ENCODE measurements around the gene MMP7. TPM values are rescaled to one million over a fixed set of nuclear protein-coding genes. Genes with fewer than 3 reads are reported as not detected.

The MMP7 gene
- total RNA-seq, 4 donors from 2014 or later, result 2.1 to 34.2 TPM; not detected in 2

DNA sequence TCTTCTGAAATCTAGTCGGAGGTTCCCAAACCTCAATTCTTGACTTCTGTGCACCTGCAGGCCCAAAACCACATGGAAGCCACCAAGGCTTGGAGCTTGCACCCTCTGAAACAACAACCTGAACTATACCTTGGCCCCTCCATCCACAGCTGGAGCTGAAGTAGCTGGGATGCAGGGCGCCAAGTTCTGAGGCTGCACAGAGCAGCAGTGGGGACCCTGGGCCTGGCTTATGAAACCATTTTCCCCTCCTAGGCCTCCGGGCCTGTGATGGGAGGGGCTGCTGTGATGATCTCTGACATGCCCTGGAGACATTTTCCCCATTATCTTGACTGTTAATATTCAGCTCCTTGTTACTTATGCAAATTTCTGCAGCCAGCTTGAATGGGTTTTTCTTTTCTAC, 38.3 kb upstream of the MMP7 start:
- ATAC-seq (ENCODE audit: low FRiP score), result no peak
- TF ChIP-seq, protein P1, sequence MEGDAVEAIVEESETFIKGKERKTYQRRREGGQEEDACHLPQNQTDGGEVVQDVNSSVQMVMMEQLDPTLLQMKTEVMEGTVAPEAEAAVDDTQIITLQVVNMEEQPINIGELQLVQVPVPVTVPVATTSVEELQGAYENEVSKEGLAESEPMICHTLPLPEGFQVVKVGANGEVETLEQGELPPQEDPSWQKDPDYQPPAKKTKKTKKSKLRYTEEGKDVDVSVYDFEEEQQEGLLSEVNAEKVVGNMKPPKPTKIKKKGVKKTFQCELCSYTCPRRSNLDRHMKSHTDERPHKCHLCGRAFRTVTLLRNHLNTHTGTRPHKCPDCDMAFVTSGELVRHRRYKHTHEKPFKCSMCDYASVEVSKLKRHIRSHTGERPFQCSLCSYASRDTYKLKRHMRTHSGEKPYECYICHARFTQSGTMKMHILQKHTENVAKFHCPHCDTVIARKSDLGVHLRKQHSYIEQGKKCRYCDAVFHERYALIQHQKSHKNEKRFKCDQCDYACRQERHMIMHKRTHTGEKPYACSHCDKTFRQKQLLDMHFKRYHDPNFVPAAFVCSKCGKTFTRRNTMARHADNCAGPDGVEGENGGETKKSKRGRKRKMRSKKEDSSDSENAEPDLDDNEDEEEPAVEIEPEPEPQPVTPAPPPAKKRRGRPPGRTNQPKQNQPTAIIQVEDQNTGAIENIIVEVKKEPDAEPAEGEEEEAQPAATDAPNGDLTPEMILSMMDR (IDR thresholded peaks at IDR 0.05), result no peak
- DNase-seq (ENCODE audit: low spot score), result no peak

DNA sequence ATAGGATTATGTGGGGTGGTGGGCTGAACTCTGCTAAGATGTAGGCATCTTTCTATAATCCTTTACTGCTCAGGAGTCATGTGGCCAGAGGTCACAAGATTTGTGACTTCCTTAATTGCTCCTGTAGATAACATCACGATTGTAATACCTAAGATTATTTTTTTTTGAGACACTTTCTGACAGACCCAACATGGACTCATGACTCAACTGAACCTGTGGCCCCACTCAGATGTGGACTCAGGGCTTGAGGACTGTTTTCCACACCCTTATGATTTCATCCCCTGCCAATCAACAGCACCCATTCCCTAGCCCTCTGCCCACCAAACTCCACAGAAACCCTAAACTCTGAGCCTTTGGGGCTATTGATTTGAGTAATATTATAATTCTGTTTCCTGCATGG, 35.6 kb upstream of the MMP7 start:
- ATAC-seq (ENCODE audit: low FRiP score) (no peak), DNase-seq (ENCODE audit: low spot score) (no peak)
- TF ChIP-seq, protein P1 (IDR thresholded peaks at IDR 0.05), result no peak

DNA sequence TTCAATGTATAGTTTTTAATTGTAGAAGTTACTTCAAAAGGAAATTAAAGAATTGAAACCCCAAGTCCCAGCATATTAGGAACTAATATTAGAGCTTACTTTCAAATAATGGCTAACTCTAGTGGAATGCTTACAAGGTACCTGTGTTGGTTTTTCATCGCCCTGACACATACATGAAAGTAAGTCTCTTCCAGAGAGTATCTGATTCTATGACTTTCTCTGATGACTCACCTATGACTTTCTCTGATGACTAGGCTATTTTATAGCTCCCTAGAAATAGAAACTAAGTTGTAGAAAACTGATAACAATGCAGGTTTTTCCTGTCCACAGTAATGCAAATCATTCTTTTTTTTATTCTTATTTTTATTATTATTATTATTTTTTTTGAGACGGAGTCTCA, 33.6 kb upstream of the MMP7 start:
- TF ChIP-seq, protein P1 (IDR thresholded peaks at IDR 0.05), result no peak
- DNase-seq (ENCODE audit: low spot score), result no peak
- ATAC-seq (ENCODE audit: low FRiP score), result peak; percentile 72

DNA sequence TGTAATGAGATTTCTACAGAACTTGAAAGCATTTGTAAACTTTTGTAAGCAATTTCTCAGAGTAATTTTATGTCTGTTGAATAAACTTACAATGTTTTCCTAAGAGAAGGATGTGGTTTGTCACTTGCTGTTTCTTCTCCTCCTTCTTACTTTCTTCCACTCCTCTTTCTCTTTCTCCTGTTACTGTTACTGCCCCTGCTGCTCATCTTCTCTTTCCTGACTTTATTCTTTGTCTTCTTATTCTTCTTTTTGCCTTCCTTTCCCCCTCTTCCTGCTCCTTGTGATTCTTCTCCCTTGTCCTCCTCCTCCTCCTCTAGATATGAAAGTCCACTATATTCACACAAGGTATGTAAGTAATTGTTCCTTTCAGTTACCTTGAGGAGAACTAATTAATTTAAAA, 31.1 kb upstream of the MMP7 start:
- TF ChIP-seq, protein P1 (IDR thresholded peaks at IDR 0.05), result no peak
- no peak for ATAC-seq (ENCODE audit: low FRiP score)
- DNase-seq (ENCODE audit: low spot score), result no peak

DNA sequence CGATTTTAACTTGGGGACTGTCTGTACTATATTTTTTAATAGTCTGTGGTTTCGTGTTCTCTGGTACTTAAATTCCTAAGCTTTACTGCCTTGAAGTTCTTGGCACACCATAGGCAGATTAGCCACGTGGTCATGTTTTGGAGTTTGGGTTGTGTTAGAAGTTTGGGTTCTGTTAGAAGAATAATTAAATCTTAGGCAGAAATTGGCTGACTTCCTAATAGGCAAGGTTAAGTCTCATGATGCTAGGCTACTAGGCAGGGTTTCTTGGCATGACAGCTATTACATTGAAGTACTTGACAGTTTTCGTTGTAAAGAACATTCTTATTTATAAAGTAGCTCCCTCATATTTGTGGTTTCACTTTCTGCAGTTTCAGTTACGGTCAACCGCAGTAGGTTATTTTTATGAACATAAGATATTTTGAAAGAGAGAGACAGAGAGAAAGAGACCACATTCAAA, 30.0 kb upstream of the MMP7 start:
- no peak for DNase-seq (ENCODE audit: low spot score)
- TF ChIP-seq, protein P1 (IDR thresholded peaks at IDR 0.05), result no peak
- ATAC-seq (ENCODE audit: low FRiP score), result peak; percentile 49

DNA sequence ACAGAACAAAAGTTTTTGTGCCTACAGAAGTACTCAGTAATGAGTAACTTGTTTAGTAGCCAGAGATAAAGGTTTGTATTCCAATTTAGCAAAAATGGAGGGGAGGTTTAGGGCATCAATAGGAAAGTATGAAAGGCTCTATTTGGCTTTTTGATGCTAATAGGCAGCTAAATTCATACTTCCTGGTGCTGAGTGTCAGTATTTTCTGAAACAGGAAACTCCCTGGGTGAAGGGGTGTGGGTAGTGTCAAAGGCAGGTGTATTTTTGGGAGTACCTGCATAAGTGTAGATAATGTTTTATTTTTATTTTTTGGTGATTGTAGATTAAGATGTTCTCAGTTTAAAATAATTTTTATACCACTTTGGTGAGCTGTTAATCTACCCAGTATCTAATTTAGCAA, 29.3 kb upstream of the MMP7 start:
- DNase-seq (ENCODE audit: low spot score), result no peak
- TF ChIP-seq, protein P1 (IDR thresholded peaks at IDR 0.05), result no peak
- ATAC-seq (ENCODE audit: low FRiP score), result no peak

- DNase-seq (ENCODE audit: low spot score) (no peak), ATAC-seq (ENCODE audit: low FRiP score) (no peak)
- TF ChIP-seq, protein P1 (IDR thresholded peaks at IDR 0.05), result no peak
Measured at GRCh38 chr11:102555091-102555490, 24.5 kb upstream of the MMP7 start.
